Measurements from ENCODE around the gene EPAS1.

Gene EPAS1

GRCh38 chr2:46367286-46367685, 70.1 kb downstream of the EPAS1 start:
- DNase-seq, result no peak

DNA sequence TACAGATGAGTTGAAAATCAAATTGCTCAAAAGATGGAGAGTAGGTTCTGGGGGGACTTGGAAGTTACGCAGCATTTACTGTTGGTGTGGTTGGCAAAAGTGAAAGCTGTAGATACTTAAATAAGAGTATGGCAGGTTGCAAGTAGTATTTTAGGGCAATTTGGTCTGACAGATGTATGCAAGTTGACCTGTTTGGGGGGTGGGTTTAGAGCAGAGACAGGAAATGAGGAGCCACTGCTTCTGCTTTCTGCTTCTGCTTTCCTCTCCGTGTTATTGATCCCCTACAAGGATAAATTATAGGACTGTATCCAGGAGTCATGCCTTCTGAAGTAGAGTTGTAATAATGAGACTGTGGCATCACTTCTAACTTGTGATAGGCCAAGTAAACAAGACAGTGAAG, 71.2 kb downstream of the EPAS1 start:
- peak; percentile 38 for DNase-seq

- no peak for DNase-seq
These were observed 72.6 kb downstream of the EPAS1 start for GRCh38 chr2:46369783-46370182.

DNA sequence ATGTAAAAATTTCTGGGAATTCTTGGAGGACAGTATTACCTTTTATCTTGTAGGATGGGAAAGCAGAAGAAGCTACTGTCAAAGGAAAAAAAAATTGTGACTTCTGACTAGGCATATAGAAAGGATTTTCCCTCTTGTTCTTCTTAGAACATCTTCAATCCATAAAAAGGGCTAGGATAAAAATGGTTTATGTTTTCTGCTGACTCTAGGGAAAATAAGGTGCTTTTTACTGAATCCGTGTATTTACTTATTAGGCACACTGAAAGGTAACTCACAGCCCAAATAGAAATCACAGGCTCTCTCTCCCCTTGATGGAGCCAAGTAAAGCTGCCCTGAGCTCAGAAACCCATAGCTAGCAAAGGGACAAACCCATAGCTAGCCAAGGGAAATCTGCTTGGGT, 74.6 kb downstream of the EPAS1 start:
- no peak for DNase-seq

- no peak for DNase-seq
These were observed 75.3 kb downstream of the EPAS1 start for GRCh38 chr2:46372475-46372874.

- DNase-seq, result no peak
These were observed 76.0 kb downstream of the EPAS1 start for GRCh38 chr2:46373238-46373637.

- DNase-seq, result no peak
These were observed 78.4 kb downstream of the EPAS1 start for GRCh38 chr2:46375566-46376125.

DNA sequence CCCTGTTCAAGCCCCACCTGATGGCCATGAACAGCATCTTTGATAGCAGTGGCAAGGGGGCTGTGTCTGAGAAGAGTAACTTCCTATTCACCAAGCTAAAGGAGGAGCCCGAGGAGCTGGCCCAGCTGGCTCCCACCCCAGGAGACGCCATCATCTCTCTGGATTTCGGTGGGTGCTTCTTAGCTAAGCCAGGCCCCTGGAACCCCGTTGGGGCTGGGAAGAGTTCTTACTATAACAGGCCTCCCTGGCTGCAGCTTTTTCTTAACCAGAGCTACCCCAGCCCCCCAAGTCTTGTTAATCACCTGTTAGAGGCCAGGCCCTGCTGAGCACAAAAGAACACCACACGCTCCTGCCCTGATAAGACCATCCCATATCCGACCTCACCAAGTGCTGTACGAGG, 79.4 kb downstream of the EPAS1 start:
- DNase-seq, result no peak

DNA sequence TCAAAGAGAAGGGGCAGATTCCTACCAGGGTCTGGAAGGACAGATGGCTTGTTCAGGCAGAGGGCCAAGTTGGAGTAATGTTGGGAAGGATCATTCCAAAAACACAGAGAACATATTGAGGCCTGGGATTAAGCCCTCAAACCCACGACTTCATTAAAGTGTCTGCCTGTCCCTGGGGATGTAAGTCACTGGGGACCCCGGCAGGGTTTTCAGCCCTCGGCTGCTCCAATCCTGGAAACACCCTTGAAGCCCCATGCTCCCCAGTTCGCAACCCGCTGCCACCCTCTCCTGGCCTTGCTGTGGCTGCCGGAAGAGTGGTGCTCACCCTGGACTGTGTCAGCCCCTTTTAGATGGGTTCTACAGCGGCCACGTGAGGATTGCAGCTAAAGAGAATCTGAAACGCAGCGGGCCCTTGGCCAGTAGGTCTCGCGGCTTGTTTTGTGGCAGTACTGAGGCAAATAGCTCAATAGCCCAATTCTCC, 79.9 kb downstream of the EPAS1 start:
- DNase-seq, result no peak

- DNase-seq, result no peak
These were observed 80.7 kb downstream of the EPAS1 start for GRCh38 chr2:46377666-46378560.

DNA sequence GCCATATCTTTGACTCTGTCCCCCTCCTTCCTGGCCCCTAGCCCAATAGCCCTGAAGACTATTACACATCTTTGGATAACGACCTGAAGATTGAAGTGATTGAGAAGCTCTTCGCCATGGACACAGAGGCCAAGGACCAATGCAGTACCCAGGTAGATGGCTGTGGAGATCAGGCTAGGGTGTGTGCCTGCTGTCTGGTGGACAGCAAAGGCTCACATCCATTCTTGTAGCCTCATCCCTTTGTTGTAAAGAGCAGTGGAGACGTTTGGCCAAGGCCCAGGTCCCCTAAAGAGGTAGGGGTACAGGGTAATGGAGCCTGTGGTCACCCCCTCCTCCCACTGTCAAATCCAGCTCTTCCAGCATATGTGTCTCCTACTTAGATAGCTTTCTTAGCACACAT, 81.4 kb downstream of the EPAS1 start:
- DNase-seq, result no peak

DNA sequence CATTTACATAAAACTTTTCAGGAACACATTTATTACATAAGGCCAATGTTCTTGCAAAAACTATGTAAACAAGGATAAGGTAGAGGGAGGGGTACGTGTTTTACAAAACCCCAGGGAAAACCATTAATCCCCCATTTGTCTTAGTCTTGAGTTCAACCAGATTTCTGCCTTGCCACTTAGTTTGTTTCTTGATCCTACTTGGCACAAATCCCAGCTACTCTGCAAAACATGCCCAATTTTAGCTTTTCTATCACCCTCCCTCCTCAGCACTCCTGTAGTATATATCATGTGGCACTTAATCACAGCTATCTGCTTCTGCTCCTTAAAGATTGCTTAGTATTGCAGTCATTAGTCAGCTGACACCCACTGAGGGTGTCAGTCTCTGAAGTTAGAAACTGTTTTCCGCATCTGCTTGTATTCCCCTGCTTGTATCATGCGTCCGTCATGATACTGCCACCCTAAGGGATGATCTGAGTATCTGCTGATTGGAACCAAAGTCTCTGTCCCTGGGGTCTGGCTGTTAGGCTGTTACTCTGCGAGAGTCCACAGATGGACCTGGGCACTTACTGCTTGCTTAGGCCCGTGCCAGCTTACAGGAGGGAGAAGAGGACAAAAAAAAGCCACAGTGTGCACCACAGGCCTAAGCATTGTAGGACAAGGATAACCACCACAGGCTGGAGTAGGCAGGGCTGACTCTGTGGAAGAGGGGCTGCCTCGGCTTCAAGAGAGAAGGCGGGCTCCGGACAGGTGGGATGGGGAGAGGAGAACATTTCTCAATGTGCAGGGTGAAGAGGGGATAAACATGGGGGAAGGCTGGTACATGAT, 82.2 kb downstream of the EPAS1 start:
- DNase-seq, result no peak

GRCh38 chr2:46380038-46380940, 83.1 kb downstream of the EPAS1 start:
- no peak for DNase-seq

- DNase-seq, result no peak
These were observed 84.1 kb downstream of the EPAS1 start for GRCh38 chr2:46381263-46381849.

DNA sequence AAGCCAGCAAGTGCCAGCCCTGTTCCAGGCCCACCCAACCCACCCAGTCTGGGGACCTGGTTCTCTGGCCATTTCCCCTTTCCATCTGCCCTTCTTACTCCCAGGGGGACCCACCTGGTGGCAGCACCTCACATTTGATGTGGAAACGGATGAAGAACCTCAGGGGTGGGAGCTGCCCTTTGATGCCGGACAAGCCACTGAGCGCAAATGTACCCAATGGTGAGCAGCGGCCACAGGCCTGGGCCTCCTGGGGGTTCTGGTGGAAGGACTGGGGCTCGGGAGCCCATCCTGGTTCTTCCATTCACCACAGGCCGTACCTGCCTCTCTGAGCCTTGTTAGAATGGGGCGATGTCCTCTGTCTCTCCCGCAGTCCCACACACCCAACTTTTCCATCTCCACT, 84.7 kb downstream of the EPAS1 start:
- no peak for DNase-seq

GRCh38 chr2:46382331-46383112, 85.3 kb downstream of the EPAS1 start:
- no peak for DNase-seq

GRCh38 chr2:46383113-46383395, 85.8 kb downstream of the EPAS1 start:
- DNase-seq, result no peak

GRCh38 chr2:46383784-46384456, 86.7 kb downstream of the EPAS1 start:
- DNase-seq, result no peak

GRCh38 chr2:46384457-46384815, 87.2 kb downstream of the EPAS1 start:
- DNase-seq, result no peak

DNA sequence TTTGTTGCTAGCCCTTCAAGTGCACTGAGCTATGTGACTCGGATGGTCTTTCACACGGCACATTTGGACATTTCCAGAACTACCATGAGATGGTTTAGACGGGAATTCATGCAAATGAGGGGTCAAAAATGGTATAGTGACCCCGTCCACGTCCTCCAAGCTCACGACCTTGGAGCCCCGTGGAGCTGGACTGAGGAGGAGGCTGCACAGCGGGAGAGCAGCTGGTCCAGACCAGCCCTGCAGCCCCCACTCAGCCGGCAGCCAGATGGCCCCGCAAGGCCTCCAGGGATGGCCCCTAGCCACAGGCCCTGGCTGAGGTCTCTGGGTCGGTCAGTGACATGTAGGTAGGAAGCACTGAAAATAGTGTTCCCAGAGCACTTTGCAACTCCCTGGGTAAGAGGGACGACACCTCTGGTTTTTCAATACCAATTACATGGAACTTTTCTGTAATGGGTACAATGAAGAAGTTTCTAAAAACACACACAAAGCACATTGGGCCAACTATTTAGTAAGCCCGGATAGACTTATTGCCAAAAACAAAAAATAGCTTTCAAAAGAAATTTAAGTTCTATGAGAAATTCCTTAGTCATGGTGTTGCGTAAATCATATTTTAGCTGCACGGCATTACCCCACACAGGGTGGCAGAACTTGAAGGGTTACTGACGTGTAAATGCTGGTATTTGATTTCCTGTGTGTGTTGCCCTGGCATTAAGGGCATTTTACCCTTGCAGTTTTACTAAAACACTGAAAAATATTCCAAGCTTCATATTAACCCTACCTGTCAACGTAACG, 88.8 kb downstream of the EPAS1 start:
- peak; percentile 56 for DNase-seq
